HL-60 (cell line): ENCODE data around the gene DPH2.

Experiments used
- GABPA ChIP-seq: IDR thresholded peaks from 2 replicates; pipeline ENCODE4 v1.6.1; 2012; ENCODE audit warnings: low read depth
- POLR2AphosphoS5 ChIP-seq: IDR thresholded peaks from 2 replicates; pipeline ENCODE4 v1.6.1; 2012; ENCODE audit warnings: low read depth
- REST ChIP-seq: IDR thresholded peaks from 2 replicates; pipeline ENCODE4 v1.6.1; 2012; ENCODE audit warnings: low read depth; ENCODE audit not compliant: insufficient replicate concordance
- TF ChIP-seq, protein P1 (sequence below): IDR thresholded peaks from one replicate; pipeline ENCODE4 v1.5.1; 2011; ENCODE audit warnings: low read length, control low read depth, inconsistent platforms; ENCODE audit not compliant: insufficient read depth

DNA sequence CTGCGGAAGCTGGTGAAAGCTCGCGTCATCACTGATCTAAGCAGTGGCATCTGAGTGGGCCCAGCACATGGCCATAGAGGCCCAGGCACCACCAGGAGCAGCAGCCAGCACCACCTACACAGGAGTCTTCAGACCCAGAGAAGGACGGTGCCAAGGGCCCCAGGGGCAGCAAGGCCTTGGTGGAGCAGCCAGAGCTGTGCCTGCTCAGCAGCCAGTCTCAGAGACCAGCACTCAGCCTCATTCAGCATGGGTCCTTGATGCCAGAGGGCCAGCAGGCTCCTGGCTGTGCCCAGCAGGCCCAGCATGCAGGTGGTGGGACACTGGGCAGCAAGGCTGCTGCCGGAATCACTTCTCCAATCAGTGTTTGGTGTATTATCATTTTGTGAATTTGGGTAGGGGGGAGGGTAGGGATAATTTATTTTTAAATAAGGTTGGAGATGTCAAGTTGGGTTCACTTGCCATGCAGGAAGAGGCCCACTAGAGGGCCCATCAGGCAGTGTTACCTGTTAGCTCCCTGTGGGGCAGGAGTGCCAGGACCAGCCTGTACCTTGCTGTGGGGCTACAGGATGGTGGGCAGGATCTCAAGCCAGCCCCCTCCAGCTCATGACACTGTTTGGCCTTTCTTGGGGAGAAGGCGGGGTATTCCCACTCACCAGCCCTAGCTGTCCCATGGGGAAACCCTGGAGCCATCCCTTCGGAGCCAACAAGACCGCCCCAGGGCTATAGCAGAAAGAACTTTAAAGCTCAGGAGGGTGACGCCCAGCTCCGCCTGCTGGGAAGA lies 39.5 kb upstream of the DPH2 start:
- TF ChIP-seq POLR2AphosphoS5 (no peak), REST (no peak), GABPA (no peak)
- TF ChIP-seq, protein P1, sequence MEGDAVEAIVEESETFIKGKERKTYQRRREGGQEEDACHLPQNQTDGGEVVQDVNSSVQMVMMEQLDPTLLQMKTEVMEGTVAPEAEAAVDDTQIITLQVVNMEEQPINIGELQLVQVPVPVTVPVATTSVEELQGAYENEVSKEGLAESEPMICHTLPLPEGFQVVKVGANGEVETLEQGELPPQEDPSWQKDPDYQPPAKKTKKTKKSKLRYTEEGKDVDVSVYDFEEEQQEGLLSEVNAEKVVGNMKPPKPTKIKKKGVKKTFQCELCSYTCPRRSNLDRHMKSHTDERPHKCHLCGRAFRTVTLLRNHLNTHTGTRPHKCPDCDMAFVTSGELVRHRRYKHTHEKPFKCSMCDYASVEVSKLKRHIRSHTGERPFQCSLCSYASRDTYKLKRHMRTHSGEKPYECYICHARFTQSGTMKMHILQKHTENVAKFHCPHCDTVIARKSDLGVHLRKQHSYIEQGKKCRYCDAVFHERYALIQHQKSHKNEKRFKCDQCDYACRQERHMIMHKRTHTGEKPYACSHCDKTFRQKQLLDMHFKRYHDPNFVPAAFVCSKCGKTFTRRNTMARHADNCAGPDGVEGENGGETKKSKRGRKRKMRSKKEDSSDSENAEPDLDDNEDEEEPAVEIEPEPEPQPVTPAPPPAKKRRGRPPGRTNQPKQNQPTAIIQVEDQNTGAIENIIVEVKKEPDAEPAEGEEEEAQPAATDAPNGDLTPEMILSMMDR: no peak
